OCI-LY1 (cell line): Measurements from ENCODE around the gene VDAC1.

Experiments used
- H2AFZ ChIP-seq: fragments of 200-600 bp; sonication (generic), shearing (Covaris generic); 2 replicates; pipeline ENCODE4 v1.6.0; 2014; ENCODE audit warnings: antibody characterized with exemption, mild to moderate bottlenecking, low read length
- H3F3A ChIP-seq: fragments of 200-600 bp; sonication (generic), shearing (Covaris generic); 2 replicates; pipeline ENCODE4 v1.6.0; 2014; ENCODE audit warnings: mild to moderate bottlenecking, antibody characterized with exemption, low read length, moderate library complexity; ENCODE audit not compliant: insufficient read depth
- H3K27ac ChIP-seq: fragments of 200-600 bp; sonication (generic); 2 replicates; pipeline ENCODE4 v1.5.1; 2014; ENCODE audit warnings: low read length, mixed run types, mild to moderate bottlenecking, low read depth; ENCODE audit not compliant: poor library complexity, severe bottlenecking
- H3K27me3 ChIP-seq: fragments of 200-600 bp; sonication (generic); 2 replicates; pipeline ENCODE4 v1.6.0; 2014; ENCODE audit warnings: antibody characterized with exemption, mild to moderate bottlenecking, low read length, moderate library complexity; ENCODE audit not compliant: insufficient read depth
- H3K36me3 ChIP-seq: fragments of 200-600 bp; sonication (generic); 2 replicates; pipeline ENCODE4 v1.6.1; 2014; ENCODE audit warnings: mild to moderate bottlenecking, antibody characterized with exemption, low read length, moderate library complexity, mixed read lengths; ENCODE audit not compliant: insufficient read depth
- H3K4me1 ChIP-seq: fragments of 200-600 bp; sonication (generic); 2 replicates; pipeline ENCODE4 v1.5.1; 2014; ENCODE audit warnings: mild to moderate bottlenecking, low read length, moderate library complexity; ENCODE audit not compliant: insufficient read depth, severe bottlenecking
- H3K4me2 ChIP-seq: fragments of 200-600 bp; sonication (generic), shearing (Covaris generic); 2 replicates; pipeline ENCODE4 v1.6.1; 2014; ENCODE audit warnings: low read length
- H3K4me3 ChIP-seq: fragments of 200-600 bp; sonication (generic); 2 replicates; pipeline ENCODE4 v1.5.1; 2014; ENCODE audit warnings: low read length, low read depth, mild to moderate bottlenecking, mixed read lengths; ENCODE audit not compliant: poor library complexity, severe bottlenecking
- H3K79me2 ChIP-seq: fragments of 200-600 bp; shearing (Covaris generic); 2 replicates; pipeline ENCODE4 v1.6.1; 2016; ENCODE audit warnings: mixed run types, low read length, mixed read lengths; ENCODE audit not compliant: insufficient read depth
- H3K9ac ChIP-seq: fragments of 200-600 bp; sonication (generic), shearing (Covaris generic); 2 replicates; pipeline ENCODE4 v1.6.1; 2014; ENCODE audit warnings: mild to moderate bottlenecking, low read length, mixed read lengths
- H3K9me2 ChIP-seq: fragments of 200-600 bp; sonication (generic), shearing (Covaris generic); 2 replicates; pipeline ENCODE4 v1.6.1; 2014; ENCODE audit warnings: low read depth, mild to moderate bottlenecking, low read length, mixed read lengths
- H3K9me3 ChIP-seq: fragments of 200-600 bp; shearing (Covaris generic); 2 replicates; pipeline ENCODE4 v1.6.1; 2014; ENCODE audit warnings: low read length, mixed read lengths
- H4K20me1 ChIP-seq: fragments of 200-600 bp; sonication (generic), shearing (Covaris generic); 2 replicates; pipeline ENCODE4 v1.6.0; 2016; ENCODE audit warnings: mild to moderate bottlenecking, low read length; ENCODE audit not compliant: insufficient read depth
- EZH2 ChIP-seq: fragments of 200-600 bp; sonication (generic), shearing (Covaris generic); IDR thresholded peaks from 2 replicates; pipeline ENCODE4 v1.8.0; 2017; ENCODE audit warnings: borderline replicate concordance, mixed run types, mild to moderate bottlenecking, antibody characterized with exemption, low read length, moderate library complexity, mixed read lengths
- TF ChIP-seq, protein P1 (sequence below): fragments of 200-600 bp; sonication (generic), shearing (Covaris generic); IDR thresholded peaks from 2 replicates; pipeline ENCODE4 v1.5.1; 2017; ENCODE audit warnings: mild to moderate bottlenecking, antibody characterized with exemption, low read length, moderate library complexity, mixed read lengths

Gene VDAC1

DNA sequence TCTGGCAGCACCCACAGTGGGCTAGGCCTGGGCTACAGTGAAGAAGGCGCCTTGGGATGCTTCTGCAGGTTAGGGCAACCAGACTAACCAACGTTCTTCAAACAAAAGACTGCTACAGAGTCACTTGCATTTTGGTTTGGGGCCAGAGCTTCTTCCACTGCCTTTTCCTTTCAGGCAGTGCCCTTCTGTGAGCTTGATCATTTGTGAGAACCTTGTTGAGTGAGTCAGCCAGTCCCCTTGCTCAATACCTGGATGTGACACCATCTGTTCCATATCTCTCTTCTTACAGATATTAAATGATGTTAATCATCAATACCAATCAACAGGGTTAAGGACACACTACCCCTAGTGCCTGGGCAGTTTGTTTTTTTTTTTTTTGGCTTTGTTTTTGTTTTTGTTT is 46.5 kb upstream of the VDAC1 start:
- Histone ChIP-seq H3K79me2 (no peaks in the 10 kb centered on the region), H3K9me3 (no peaks in the 10 kb centered on the region), H3K9ac (no peak overlapping the region), H3K4me1 (no peaks in the 10 kb centered on the region), H3F3A (no peaks in the 10 kb centered on the region), H3K4me2 (no peak overlapping the region), H3K9me2 (no peaks in the 10 kb centered on the region), H3K36me3 (no peaks in the 10 kb centered on the region), H3K27ac (no peak overlapping the region), H2AFZ (no peak overlapping the region), H3K4me3 (no peak overlapping the region), H4K20me1 (no peaks in the 10 kb centered on the region), H3K27me3 (no peaks in the 10 kb centered on the region)
- TF ChIP-seq EZH2, result no peak
- TF ChIP-seq, protein P1, sequence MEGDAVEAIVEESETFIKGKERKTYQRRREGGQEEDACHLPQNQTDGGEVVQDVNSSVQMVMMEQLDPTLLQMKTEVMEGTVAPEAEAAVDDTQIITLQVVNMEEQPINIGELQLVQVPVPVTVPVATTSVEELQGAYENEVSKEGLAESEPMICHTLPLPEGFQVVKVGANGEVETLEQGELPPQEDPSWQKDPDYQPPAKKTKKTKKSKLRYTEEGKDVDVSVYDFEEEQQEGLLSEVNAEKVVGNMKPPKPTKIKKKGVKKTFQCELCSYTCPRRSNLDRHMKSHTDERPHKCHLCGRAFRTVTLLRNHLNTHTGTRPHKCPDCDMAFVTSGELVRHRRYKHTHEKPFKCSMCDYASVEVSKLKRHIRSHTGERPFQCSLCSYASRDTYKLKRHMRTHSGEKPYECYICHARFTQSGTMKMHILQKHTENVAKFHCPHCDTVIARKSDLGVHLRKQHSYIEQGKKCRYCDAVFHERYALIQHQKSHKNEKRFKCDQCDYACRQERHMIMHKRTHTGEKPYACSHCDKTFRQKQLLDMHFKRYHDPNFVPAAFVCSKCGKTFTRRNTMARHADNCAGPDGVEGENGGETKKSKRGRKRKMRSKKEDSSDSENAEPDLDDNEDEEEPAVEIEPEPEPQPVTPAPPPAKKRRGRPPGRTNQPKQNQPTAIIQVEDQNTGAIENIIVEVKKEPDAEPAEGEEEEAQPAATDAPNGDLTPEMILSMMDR, result no peak

DNA sequence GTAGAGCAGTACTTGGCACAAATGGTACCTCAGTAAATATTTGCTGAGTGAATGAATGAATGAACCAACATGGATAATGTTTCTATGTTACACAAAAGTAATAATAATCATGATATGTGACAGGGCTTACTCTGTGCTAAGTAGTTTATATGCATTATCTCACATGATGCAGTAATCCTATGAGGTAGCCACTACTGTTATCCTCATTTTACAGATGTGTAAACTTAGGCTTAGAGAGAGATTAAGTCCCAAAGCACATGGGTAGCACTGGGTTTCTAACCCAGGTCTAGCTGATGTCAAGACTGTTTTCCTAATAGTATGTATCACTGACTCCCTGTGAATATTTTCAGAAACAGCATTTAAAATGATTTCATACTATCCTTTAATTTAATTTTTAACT is 44.1 kb upstream of the VDAC1 start:
- TF ChIP-seq, protein P1, result no peak
- no peak for TF ChIP-seq EZH2
- Histone ChIP-seq H2AFZ (no peak overlapping the region), H3F3A (no peaks in the 10 kb centered on the region), H3K4me3 (no peak overlapping the region), H3K36me3 (no peaks in the 10 kb centered on the region), H3K79me2 (no peaks in the 10 kb centered on the region), H3K9me3 (no peaks in the 10 kb centered on the region), H3K27ac (no peak overlapping the region), H3K9ac (no peak overlapping the region), H3K4me2 (no peak overlapping the region), H4K20me1 (no peaks in the 10 kb centered on the region), H3K4me1 (no peaks in the 10 kb centered on the region), H3K27me3 (peaks cover 5% of the 10 kb centered on the region; the same call in 1 of the 2 replicates), H3K9me2 (no peaks in the 10 kb centered on the region)

- Histone ChIP-seq H2AFZ (no peak overlapping the region), H3K36me3 (no peaks in the 10 kb centered on the region), H3K9ac (no peak overlapping the region)
Measured at GRCh38 chr5:134047687-134048056, 42.9 kb upstream of the VDAC1 start.

More at GRCh38 chr5:134047687-134048056, 42.9 kb upstream of the VDAC1 start:
- Histone ChIP-seq H3K4me3 (no peak overlapping the region), H3K4me2 (no peak overlapping the region), H3F3A (no peaks in the 10 kb centered on the region), H3K4me1 (no peaks in the 10 kb centered on the region), H3K27ac (no peak overlapping the region), H3K9me3 (no peaks in the 10 kb centered on the region), H3K79me2 (no peaks in the 10 kb centered on the region), H4K20me1 (no peaks in the 10 kb centered on the region), H3K9me2 (no peaks in the 10 kb centered on the region), H3K27me3 (peaks cover 5% of the 10 kb centered on the region; the same call in 1 of the 2 replicates)
- no peak for TF ChIP-seq EZH2
- TF ChIP-seq, protein P1, result no peak
